GM12878 (cell line): ENCODE data around the gene OR8G5.

Source experiments
- CREB1 ChIP-seq: IDR thresholded peaks from 2 replicates; pipeline ENCODE4 v1.6.1; 2012; ENCODE audit warnings: low read depth, mild to moderate bottlenecking, inconsistent platforms
- CTCF ChIP-seq, 3 experiments: IDR thresholded peaks in 2 of 3; conservative IDR thresholded peaks in 1 of 3; 2 replicates each; pipeline ENCODE4 v1.5.1; 2011; ENCODE audit warnings: low read depth in 3 of 3, low read length in 3 of 3, mild to moderate bottlenecking in 3 of 3, control low read depth in 2 of 3, moderate library complexity in 2 of 3, inconsistent platforms in 1 of 3, mixed read lengths in 1 of 3; ENCODE audit not compliant: control insufficient read depth in 2 of 3, insufficient read depth in 1 of 3; ENCODE audit errors: extremely low read depth in 1 of 3
- ELK1 ChIP-seq: IDR thresholded peaks from 2 replicates; pipeline ENCODE4 v1.6.1; 2012; ENCODE audit warnings: low read depth, low read length, improper control_type of control experiment
- HDAC2 ChIP-seq: fragments of 200-600 bp; sonication (generic); IDR thresholded peaks from 2 replicates; pipeline ENCODE4 v1.6.1; 2017
- PKNOX1 ChIP-seq: fragments of 450-650 bp; IDR thresholded peaks from 2 replicates; pipeline ENCODE4 v1.6.1; 2016; ENCODE audit warnings: mild to moderate bottlenecking
- POLR2A ChIP-seq: IDR thresholded peaks from 2 replicates; pipeline ENCODE4 v1.6.1; 2011; ENCODE audit warnings: low read depth, mild to moderate bottlenecking, low read length
- POLR2AphosphoS5 ChIP-seq: IDR thresholded peaks from 2 replicates; pipeline ENCODE4 v1.6.1; 2011; ENCODE audit warnings: mild to moderate bottlenecking, low read length, inconsistent platforms
- RAD21 ChIP-seq: IDR thresholded peaks from 2 replicates; pipeline ENCODE4 v1.6.1; 2011; ENCODE audit warnings: mild to moderate bottlenecking, low read depth, low read length, moderate library complexity; ENCODE audit not compliant: insufficient read depth
- SUPT20H ChIP-seq: IDR thresholded peaks from 2 replicates; pipeline ENCODE4 v1.6.1; 2011; ENCODE audit warnings: low read depth, mild to moderate bottlenecking, low read length, moderate library complexity, borderline replicate concordance; ENCODE audit not compliant: control insufficient read depth

- TF ChIP-seq CREB1, result no peak
- no peak for TF ChIP-seq PKNOX1
- no peak for TF ChIP-seq HDAC2
- no peak for TF ChIP-seq CTCF (IDR thresholded peaks at IDR 0.05 in 2 of 3, conservative IDR thresholded peaks at IDR 0.05 in 1 of 3; ENCODE audit: control insufficient read depth in 2 of 3, extremely low read depth in 1 of 3, insufficient read depth in 1 of 3, low read depth in 3 of 3, low read length in 3 of 3)
- TF ChIP-seq ELK1, result no peak
- no peak for TF ChIP-seq SUPT20H
- TF ChIP-seq RAD21, result no peak
- TF ChIP-seq POLR2A, result no peak
- TF ChIP-seq POLR2AphosphoS5, result no peak
These were observed 17.8 kb downstream of the OR8G5 start for GRCh38 chr11:124274000-124274399.
